Panc1 (cell line): ENCODE data around the gene SH3GL1. TPM values are rescaled to one million over a fixed set of nuclear protein-coding genes. Genes with fewer than 3 reads are reported as not detected.

Experiments used
- ATAC-seq: fragments of 200-7000 bp; cut with Tn5 transposase; 2 replicates; pipeline ENCODE4 v1.9.1; 2020; ENCODE audit warnings: mild to moderate bottlenecking, moderate library complexity
- BruUV-seq: library from RNA; stranded (reverse); fragments of 400-500 nt; replicated peaks from 2 replicates; lab custom pipeline; 2021; lab: Mats Ljungman, UMichigan
- CTCF ChIA-PET: fragments of 300-600 bp; sonication (Branson Sonifier 250); formaldehyde crosslinking; loops from one replicate; lab custom pipeline; 2022; ENCODE audit warnings: antibody characterized with exemption; lab: Charles Lee
- POLR2A ChIA-PET: fragments of 300-600 bp; sonication (Branson Sonifier 250); formaldehyde crosslinking; loops from one replicate; lab custom pipeline; 2022; ENCODE audit warnings: antibody characterized with exemption; lab: Charles Lee
- DNase-seq: peaks from one replicate; pipeline ENCODE4 v3.0.0-alpha.2; 2010; ENCODE audit warnings: low read depth, low spot score
- H3K27ac ChIP-seq: 2 replicates; pipeline ENCODE4 v1.5.1; 2011; ENCODE audit warnings: mild to moderate bottlenecking, low read length, inconsistent platforms
- H3K27me3 ChIP-seq: fragments of 200-500 bp; sonication (Bioruptor generic); 2 replicates; pipeline ENCODE4 v1.6.0; 2014; ENCODE audit warnings: low read length, inconsistent platforms; ENCODE audit not compliant: control insufficient read depth, insufficient read depth
- H3K36me3 ChIP-seq: fragments of 200-500 bp; sonication (Bioruptor generic); 2 replicates; pipeline ENCODE4 v1.5.1; 2014; ENCODE audit warnings: inconsistent platforms, mild to moderate bottlenecking, low read length, moderate library complexity; ENCODE audit not compliant: control insufficient read depth, insufficient read depth
- H3K4me1 ChIP-seq: 2 replicates; pipeline ENCODE4 v1.5.1; 2011; ENCODE audit warnings: inconsistent platforms, mild to moderate bottlenecking, low read length, moderate library complexity; ENCODE audit not compliant: control insufficient read depth, insufficient read depth
- H3K4me3 ChIP-seq, 2 experiments: 2 replicates each; pipeline ENCODE4 v1.5.1; 2011 to 2012; ENCODE audit warnings: low read depth in 2 of 2, low read length in 2 of 2, mild to moderate bottlenecking in 2 of 2, inconsistent platforms in 1 of 2, moderate library complexity in 1 of 2
- H3K9me3 ChIP-seq: fragments of 200-500 bp; sonication (Bioruptor generic); 2 replicates; pipeline ENCODE4 v1.5.1; 2014; ENCODE audit warnings: low read depth, mild to moderate bottlenecking, inconsistent platforms, low read length, moderate library complexity; ENCODE audit not compliant: control insufficient read depth, insufficient read depth
- POLR2AphosphoS5 ChIP-seq: IDR thresholded peaks from 2 replicates; pipeline ENCODE4 v1.6.1; 2012; ENCODE audit warnings: mild to moderate bottlenecking, low read depth, low read length, moderate library complexity
- SIN3A ChIP-seq: IDR thresholded peaks from 2 replicates; pipeline ENCODE4 v1.6.1; 2012; ENCODE audit warnings: low read depth, mild to moderate bottlenecking, low read length, moderate library complexity, borderline replicate concordance; ENCODE audit not compliant: insufficient read depth
- TCF7L2 ChIP-seq: IDR thresholded peaks from 2 replicates; pipeline ENCODE4 v1.6.1; 2011; ENCODE audit warnings: mild to moderate bottlenecking, low read depth, low read length, inconsistent platforms
- in situ Hi-C: cut with HindIII; loops from 2 replicates; pipeline ENCODE4 v1.10.0; 2016; ENCODE audit warnings: low sequenced_read_pairs, low pct_unique_long_range_greater_than_20kb
- intact Hi-C: fragments of 100-400 bp; cut with micrococcal nuclease; formaldehyde crosslinking; loops from one replicate; pipeline ENCODE4 v1.10.0; 2022; ENCODE audit not compliant: unreplicated experiment
- total RNA-seq: library from RNA; stranded (reverse); gene quantifications from one replicate; pipeline ENCODE4 v1.2.1, GENCODE V29; 2021; ENCODE audit not compliant: unreplicated experiment
- TF ChIP-seq, protein P1 (sequence below), 2 experiments: IDR thresholded peaks; 2 replicates each; pipeline ENCODE4 v1.6.1; 2011 to 2012; ENCODE audit warnings: low read depth in 2 of 2, control low read depth in 1 of 2, low read length in 1 of 2, mild to moderate bottlenecking in 1 of 2, moderate library complexity in 1 of 2; ENCODE audit not compliant: insufficient read depth in 1 of 2
- TF ChIP-seq, protein P2 (sequence below): fragments of 450-650 bp; IDR thresholded peaks from 2 replicates; pipeline ENCODE4 v1.5.1; 2017; ENCODE audit warnings: mild to moderate bottlenecking

Gene SH3GL1
- total RNA-seq, 1 experiment from 2014 or later, result 57.1 TPM

DNA sequence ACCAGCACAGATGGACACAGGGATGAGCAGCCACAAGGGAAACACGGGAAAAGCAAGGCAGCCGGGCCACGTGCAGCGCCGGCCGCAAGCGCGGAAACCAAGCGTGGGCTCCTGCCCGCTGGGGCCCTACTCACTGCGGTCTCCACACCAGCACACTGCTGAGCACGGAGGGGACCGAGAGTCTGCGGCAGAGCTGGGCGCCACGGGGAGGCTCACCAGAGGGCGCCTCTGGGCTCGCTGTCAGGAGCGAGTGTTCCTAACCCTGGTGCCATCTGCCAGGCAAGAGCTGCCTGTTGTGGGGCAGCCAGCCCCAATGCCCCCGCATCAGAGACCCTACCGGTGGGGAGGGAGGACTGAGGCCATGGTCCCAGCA is 30.5 kb downstream of the SH3GL1 start:
- intact Hi-C loops, result loop anchor here (5.0 kb wide), 1 partner anchor 32 kb away; the partner anchor contains the start of genes CHAF1A and SH3GL1
- Histone ChIP-seq H3K9me3 (no peaks in the 10 kb centered on the region), H3K27ac (peak overlapping the region; percentile 92), H3K27me3 (no peaks in the 10 kb centered on the region), H3K36me3 (no peaks in the 10 kb centered on the region), H3K4me3 (peak overlapping the region in 1 of 2 experiments; percentile 14; a peak in 1 of 4 replicates), H3K4me1 (peaks cover 67% of the 10 kb centered on the region)
- no peak for DNase-seq
- in situ Hi-C loops, result no loop called here
- POLR2A ChIA-PET, result no interaction called here
- TF ChIP-seq SIN3A (no peak), POLR2AphosphoS5 (no peak)
- TF ChIP-seq, protein P1, sequence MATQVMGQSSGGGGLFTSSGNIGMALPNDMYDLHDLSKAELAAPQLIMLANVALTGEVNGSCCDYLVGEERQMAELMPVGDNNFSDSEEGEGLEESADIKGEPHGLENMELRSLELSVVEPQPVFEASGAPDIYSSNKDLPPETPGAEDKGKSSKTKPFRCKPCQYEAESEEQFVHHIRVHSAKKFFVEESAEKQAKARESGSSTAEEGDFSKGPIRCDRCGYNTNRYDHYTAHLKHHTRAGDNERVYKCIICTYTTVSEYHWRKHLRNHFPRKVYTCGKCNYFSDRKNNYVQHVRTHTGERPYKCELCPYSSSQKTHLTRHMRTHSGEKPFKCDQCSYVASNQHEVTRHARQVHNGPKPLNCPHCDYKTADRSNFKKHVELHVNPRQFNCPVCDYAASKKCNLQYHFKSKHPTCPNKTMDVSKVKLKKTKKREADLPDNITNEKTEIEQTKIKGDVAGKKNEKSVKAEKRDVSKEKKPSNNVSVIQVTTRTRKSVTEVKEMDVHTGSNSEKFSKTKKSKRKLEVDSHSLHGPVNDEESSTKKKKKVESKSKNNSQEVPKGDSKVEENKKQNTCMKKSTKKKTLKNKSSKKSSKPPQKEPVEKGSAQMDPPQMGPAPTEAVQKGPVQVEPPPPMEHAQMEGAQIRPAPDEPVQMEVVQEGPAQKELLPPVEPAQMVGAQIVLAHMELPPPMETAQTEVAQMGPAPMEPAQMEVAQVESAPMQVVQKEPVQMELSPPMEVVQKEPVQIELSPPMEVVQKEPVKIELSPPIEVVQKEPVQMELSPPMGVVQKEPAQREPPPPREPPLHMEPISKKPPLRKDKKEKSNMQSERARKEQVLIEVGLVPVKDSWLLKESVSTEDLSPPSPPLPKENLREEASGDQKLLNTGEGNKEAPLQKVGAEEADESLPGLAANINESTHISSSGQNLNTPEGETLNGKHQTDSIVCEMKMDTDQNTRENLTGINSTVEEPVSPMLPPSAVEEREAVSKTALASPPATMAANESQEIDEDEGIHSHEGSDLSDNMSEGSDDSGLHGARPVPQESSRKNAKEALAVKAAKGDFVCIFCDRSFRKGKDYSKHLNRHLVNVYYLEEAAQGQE (IDR thresholded peaks at IDR 0.05; ENCODE audit: insufficient read depth in 1 of 2, low read depth in 2 of 2, low read length in 1 of 2), result no peak
- TF ChIP-seq, protein P2, sequence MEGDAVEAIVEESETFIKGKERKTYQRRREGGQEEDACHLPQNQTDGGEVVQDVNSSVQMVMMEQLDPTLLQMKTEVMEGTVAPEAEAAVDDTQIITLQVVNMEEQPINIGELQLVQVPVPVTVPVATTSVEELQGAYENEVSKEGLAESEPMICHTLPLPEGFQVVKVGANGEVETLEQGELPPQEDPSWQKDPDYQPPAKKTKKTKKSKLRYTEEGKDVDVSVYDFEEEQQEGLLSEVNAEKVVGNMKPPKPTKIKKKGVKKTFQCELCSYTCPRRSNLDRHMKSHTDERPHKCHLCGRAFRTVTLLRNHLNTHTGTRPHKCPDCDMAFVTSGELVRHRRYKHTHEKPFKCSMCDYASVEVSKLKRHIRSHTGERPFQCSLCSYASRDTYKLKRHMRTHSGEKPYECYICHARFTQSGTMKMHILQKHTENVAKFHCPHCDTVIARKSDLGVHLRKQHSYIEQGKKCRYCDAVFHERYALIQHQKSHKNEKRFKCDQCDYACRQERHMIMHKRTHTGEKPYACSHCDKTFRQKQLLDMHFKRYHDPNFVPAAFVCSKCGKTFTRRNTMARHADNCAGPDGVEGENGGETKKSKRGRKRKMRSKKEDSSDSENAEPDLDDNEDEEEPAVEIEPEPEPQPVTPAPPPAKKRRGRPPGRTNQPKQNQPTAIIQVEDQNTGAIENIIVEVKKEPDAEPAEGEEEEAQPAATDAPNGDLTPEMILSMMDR, result peak; percentile 81
- BruUV-seq, result no TSS peak
- ATAC-seq, result peak; percentile 65
- CTCF ChIA-PET, result no interaction called here

DNA sequence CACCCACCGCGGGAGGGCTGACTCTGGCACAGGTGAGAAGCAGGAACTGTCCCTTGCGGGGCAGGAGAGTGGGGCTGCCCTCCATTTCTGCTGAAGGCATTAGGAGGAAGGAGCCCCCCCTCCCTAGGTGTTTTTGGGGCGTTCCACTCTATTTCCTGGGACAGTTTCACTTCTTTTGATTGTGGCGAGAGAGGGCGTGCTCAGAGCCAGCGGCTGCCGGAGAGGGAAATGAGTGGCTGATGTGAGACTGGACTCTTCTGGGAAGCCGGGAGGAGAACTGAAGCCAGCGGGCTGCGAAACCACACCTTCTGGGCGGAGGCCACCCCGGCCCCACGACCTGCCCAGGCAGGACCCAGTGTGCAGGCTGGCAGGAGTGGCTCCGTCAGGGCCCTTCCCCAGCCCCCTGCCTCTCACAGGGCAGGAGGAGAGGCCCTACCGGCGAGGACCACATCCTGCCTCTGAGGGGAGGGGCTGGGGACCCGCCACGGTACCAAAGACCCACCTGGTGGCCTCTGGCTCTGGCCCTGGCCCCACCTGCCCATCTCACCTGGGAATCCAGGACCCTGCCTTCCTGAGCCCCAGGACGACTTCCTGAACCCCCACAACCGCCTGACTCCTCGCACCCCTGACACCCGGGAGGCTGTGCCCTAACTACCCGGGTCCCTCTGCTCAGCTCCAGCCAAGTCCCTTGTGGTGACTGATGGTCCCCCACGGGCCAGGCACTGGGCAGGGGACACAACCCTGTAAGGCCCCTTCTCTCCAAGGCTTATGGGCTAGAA is 31.0 kb downstream of the SH3GL1 start:
- DNase-seq (no peak), ATAC-seq (peak; percentile 37)
- peak overlapping the region; percentile 92 for H3K27ac ChIP-seq
- ChIA-PET CTCF (no interaction called here), POLR2A (interaction anchor here (0.7 kb wide), 1 partner anchor 10 kb away, joined by 4 read pairs; no protein-coding TSS in a partner anchor)
- H3K36me3 ChIP-seq, result no peaks in the 10 kb centered on the region
- BruUV-seq, result no TSS peak
- H3K4me3 ChIP-seq, result peak overlapping the region in 1 of 2 experiments; percentile 14; a peak in 1 of 4 replicates
- no peaks in the 10 kb centered on the region for H3K9me3 ChIP-seq
- TF ChIP-seq TCF7L2 (no peak), SIN3A (no peak), POLR2AphosphoS5 (no peak)
- TF ChIP-seq, protein P2, result no peak
- TF ChIP-seq, protein P1 (IDR thresholded peaks at IDR 0.05; ENCODE audit: insufficient read depth in 1 of 2, low read depth in 2 of 2, low read length in 1 of 2), result no peak
- H3K27me3 ChIP-seq, result no peaks in the 10 kb centered on the region
- intact Hi-C loops, result loop anchor here (5.0 kb wide), 1 partner anchor 33 kb away; the partner anchor contains the start of genes CHAF1A and SH3GL1
- H3K4me1 ChIP-seq, result peaks cover 62% of the 10 kb centered on the region
- in situ Hi-C loops, result no loop called here
